ENCODE data around the gene MAP2. TPM values are rescaled to one million over a fixed set of nuclear protein-coding genes. Genes with fewer than 3 reads are reported as not detected.

The MAP2 gene
- total and polyA plus RNA-seq, 2 donors (not counting 1 experiment from before 2014, with no cell fraction given), result 51.0 to 60.1 TPM

- Histone ChIP-seq H3K79me2 (ENCODE audit: control insufficient read depth, insufficient read depth, low read length) (no peaks in the 10 kb centered on the region), H3K4me3 (replicated peaks in 1 of 4; ENCODE audit: control extremely low read depth in 1 of 4, insufficient read depth in 1 of 4, low read depth in 3 of 4, low read length in 4 of 4) (no peak overlapping the region), H3K36me3 (ENCODE audit: control insufficient read depth, insufficient read depth, low read length) (no peaks in the 10 kb centered on the region), H4K20me1 (ENCODE audit: control insufficient read depth, extremely low read depth, insufficient read depth, low read length) (no peaks in the 10 kb centered on the region), H3K27me3 (ENCODE audit: control insufficient read depth, insufficient read depth, low read length) (no peaks in the 10 kb centered on the region), H3K4me1 (ENCODE audit: control insufficient read depth, extremely low read depth, insufficient read depth, low read length) (no peaks in the 10 kb centered on the region), H3K4me2 (ENCODE audit: extremely low read depth, insufficient read depth, low read length) (no peak overlapping the region), H2AFZ (ENCODE audit: low read length) (no peak overlapping the region), H3K9me3 (ENCODE audit: control insufficient read depth, insufficient read depth, low read depth, low read length) (no peaks in the 10 kb centered on the region), H3K27ac (ENCODE audit: insufficient read depth, low read length) (no peak overlapping the region), H3K9ac (ENCODE audit: insufficient read depth, low read length) (no peak overlapping the region)
- no peak for DNase-seq (ENCODE audit: low read depth in 2 of 2)
- TF ChIP-seq, protein P1, sequence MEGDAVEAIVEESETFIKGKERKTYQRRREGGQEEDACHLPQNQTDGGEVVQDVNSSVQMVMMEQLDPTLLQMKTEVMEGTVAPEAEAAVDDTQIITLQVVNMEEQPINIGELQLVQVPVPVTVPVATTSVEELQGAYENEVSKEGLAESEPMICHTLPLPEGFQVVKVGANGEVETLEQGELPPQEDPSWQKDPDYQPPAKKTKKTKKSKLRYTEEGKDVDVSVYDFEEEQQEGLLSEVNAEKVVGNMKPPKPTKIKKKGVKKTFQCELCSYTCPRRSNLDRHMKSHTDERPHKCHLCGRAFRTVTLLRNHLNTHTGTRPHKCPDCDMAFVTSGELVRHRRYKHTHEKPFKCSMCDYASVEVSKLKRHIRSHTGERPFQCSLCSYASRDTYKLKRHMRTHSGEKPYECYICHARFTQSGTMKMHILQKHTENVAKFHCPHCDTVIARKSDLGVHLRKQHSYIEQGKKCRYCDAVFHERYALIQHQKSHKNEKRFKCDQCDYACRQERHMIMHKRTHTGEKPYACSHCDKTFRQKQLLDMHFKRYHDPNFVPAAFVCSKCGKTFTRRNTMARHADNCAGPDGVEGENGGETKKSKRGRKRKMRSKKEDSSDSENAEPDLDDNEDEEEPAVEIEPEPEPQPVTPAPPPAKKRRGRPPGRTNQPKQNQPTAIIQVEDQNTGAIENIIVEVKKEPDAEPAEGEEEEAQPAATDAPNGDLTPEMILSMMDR (conservative IDR thresholded peaks at IDR 0.05 in 1 of 2, IDR thresholded peaks at IDR 0.05 in 1 of 2; ENCODE audit: low read depth in 1 of 2, low read length in 2 of 2), result no peak
- TF ChIP-seq EZH2 (IDR thresholded peaks at IDR 0.05; ENCODE audit: low read length, missing control alignments), result no peak
These were observed 139.6 kb downstream of the MAP2 start for GRCh38 chr2:209563453-209563852.

DNA sequence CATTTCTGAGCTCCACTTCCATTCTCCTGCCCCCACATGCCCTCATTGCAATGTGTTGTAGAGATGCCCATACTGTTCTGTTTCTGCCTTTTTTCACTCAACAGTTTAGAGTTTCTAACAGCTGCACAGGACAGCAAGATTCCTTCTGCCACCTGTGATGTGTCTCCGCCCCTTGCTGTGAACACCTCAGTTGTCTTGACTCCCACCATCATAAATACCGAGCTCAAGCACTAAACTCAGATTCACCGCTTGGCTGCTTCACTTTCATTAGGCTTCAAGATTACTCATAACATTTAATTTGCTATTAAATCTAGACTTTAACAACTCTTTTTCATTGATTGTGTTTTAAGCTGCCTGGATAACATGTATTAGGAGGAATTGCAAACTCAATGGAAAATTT is 141.0 kb downstream of the MAP2 start:
- H3K4me1 ChIP-seq (ENCODE audit: control insufficient read depth, extremely low read depth, insufficient read depth, low read length), result no peaks in the 10 kb centered on the region
- no peak overlapping the region for H3K4me2 ChIP-seq (ENCODE audit: extremely low read depth, insufficient read depth, low read length)
- no peaks in the 10 kb centered on the region for H3K36me3 ChIP-seq (ENCODE audit: control insufficient read depth, insufficient read depth, low read length)
- H2AFZ ChIP-seq (ENCODE audit: low read length), result no peak overlapping the region
- no peak overlapping the region for H3K9ac ChIP-seq (ENCODE audit: insufficient read depth, low read length)
- no peaks in the 10 kb centered on the region for H3K79me2 ChIP-seq (ENCODE audit: control insufficient read depth, insufficient read depth, low read length)
- DNase-seq (ENCODE audit: low read depth in 2 of 2), result no peak
- H3K9me3 ChIP-seq (ENCODE audit: control insufficient read depth, insufficient read depth, low read depth, low read length), result no peaks in the 10 kb centered on the region
- H3K27ac ChIP-seq (ENCODE audit: insufficient read depth, low read length), result no peak overlapping the region
- no peak for TF ChIP-seq EZH2 (IDR thresholded peaks at IDR 0.05; ENCODE audit: low read length, missing control alignments)
- TF ChIP-seq, protein P1 (conservative IDR thresholded peaks at IDR 0.05 in 1 of 2, IDR thresholded peaks at IDR 0.05 in 1 of 2; ENCODE audit: low read depth in 1 of 2, low read length in 2 of 2), result no peak
- H4K20me1 ChIP-seq (ENCODE audit: control insufficient read depth, extremely low read depth, insufficient read depth, low read length), result no peaks in the 10 kb centered on the region
- H3K27me3 ChIP-seq (ENCODE audit: control insufficient read depth, insufficient read depth, low read length), result no peaks in the 10 kb centered on the region
- H3K4me3 ChIP-seq (replicated peaks in 1 of 4; ENCODE audit: control extremely low read depth in 1 of 4, insufficient read depth in 1 of 4, low read depth in 3 of 4, low read length in 4 of 4), result no peak overlapping the region

DNA sequence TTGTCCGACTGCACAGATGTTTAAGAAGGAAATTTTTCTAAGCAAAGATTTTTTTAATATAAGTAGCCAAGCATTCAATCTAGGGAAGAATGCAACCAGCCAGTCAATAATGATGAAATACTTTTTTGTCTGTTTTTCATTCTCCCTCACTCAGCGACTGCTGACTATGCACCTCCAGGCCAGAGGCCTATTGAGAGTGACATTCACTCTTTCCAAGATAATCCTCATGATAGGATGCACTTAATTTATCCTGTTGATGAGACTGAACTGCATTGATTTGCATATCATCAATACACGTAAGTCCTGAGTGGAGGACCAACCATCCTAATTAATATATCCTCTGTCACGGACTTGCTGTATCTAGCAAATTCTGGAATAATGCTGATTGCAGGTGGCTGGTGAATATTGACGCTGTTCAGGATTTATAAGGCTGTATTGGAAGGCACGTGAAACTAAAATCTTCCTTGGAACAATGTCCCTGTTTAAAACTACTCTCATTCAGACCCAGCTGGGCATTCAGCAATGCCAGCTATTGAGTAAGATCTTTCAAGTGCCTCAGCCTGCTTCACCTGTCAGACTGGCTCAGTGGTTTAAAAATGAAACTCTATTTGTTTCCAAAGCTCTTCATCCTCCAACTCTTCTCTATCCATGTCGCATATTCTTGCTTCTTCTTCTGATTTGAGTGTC is 142.2 kb downstream of the MAP2 start:
- no peak for DNase-seq (ENCODE audit: low read depth in 2 of 2)
- H3K79me2 ChIP-seq (ENCODE audit: control insufficient read depth, insufficient read depth, low read length), result no peaks in the 10 kb centered on the region

More for the DNA sequence above, 142.2 kb downstream of the MAP2 start:
- H3K9ac ChIP-seq (ENCODE audit: insufficient read depth, low read length), result no peak overlapping the region
- H3K9me3 ChIP-seq (ENCODE audit: control insufficient read depth, insufficient read depth, low read depth, low read length), result no peaks in the 10 kb centered on the region
- no peak overlapping the region for H2AFZ ChIP-seq (ENCODE audit: low read length)
- no peak for TF ChIP-seq EZH2 (IDR thresholded peaks at IDR 0.05; ENCODE audit: low read length, missing control alignments)
- TF ChIP-seq, protein P1 (conservative IDR thresholded peaks at IDR 0.05 in 1 of 2, IDR thresholded peaks at IDR 0.05 in 1 of 2; ENCODE audit: low read depth in 1 of 2, low read length in 2 of 2), result no peak
- H3K27ac ChIP-seq (ENCODE audit: insufficient read depth, low read length), result no peak overlapping the region
- H3K4me2 ChIP-seq (ENCODE audit: extremely low read depth, insufficient read depth, low read length), result no peak overlapping the region
- no peak overlapping the region for H3K4me3 ChIP-seq (replicated peaks in 1 of 4; ENCODE audit: control extremely low read depth in 1 of 4, insufficient read depth in 1 of 4, low read depth in 3 of 4, low read length in 4 of 4)
- H4K20me1 ChIP-seq (ENCODE audit: control insufficient read depth, extremely low read depth, insufficient read depth, low read length), result no peaks in the 10 kb centered on the region
- no peaks in the 10 kb centered on the region for H3K4me1 ChIP-seq (ENCODE audit: control insufficient read depth, extremely low read depth, insufficient read depth, low read length)
- H3K36me3 ChIP-seq (ENCODE audit: control insufficient read depth, insufficient read depth, low read length), result no peaks in the 10 kb centered on the region
- no peaks in the 10 kb centered on the region for H3K27me3 ChIP-seq (ENCODE audit: control insufficient read depth, insufficient read depth, low read length)
